ENCODE results near the gene UPK1B.

The UPK1B gene

GRCh38 chr3:119176778-119177177, 3.4 kb downstream of the UPK1B start:
- no peak for DNase-seq (ENCODE audit: low spot score)

- no peak for DNase-seq (ENCODE audit: low spot score)
Measured at GRCh38 chr3:119177321-119177720, 3.9 kb downstream of the UPK1B start.

DNA sequence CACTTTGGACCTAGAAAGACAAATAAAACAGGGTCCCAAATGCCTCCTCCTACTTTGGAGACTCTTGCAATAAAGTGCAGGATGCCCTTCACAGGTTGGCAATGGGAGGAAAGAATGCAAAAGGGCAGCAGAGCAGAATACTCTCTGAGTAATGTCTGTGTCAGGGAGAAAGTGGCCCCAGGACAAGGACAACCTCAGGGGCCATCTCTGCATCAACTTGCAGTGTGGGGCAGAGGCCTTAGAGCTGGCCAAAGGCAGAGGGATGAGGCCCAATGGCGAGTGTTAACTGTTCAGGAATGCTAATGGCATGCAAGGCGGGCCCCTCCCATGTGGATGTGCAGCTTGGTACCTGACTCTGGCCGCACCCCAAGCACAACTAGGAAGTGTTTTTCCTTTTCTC, 8.4 kb downstream of the UPK1B start:
- no peak for DNase-seq (ENCODE audit: low spot score)

GRCh38 chr3:119184111-119184510, 10.7 kb downstream of the UPK1B start:
- no peak for DNase-seq (ENCODE audit: low spot score)

DNA sequence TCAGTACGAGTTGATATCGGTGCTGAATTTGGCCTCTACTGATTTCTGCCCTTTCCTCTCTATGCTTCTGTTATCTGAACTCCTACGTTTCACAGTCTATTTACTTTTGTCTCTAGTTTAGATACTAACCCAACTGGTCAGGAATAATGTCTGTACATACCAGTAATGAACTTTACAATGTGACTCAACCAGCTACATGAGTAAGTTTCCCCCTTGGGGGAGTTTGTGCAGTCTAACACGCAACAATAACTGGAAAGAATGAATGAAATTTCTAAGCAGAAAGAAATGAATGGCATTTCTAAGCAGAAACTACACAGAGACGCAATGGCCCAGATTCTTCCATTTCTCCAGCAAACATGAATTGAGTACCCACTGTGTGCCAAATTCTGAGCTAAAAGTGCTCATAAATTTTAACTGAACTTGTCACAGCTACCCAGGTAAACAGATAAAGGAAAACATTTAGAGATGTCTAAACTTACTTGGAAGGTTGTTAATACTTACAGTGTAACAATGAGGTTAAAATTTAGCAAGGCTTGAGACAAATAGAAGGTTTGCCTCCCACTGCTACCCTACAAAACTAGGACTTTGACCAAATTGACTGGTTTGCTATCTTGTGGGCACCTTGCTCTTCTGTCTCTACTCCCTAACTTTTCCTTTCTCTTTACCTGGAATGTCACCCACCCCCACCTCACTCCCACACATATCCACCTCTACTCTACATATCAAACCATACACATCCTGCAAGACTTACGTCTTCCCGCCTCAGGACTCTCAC, 11.6 kb downstream of the UPK1B start:
- DNase-seq (ENCODE audit: low spot score): no peak

GRCh38 chr3:119187266-119187665, 13.9 kb downstream of the UPK1B start:
- DNase-seq (ENCODE audit: low spot score): no peak

DNA sequence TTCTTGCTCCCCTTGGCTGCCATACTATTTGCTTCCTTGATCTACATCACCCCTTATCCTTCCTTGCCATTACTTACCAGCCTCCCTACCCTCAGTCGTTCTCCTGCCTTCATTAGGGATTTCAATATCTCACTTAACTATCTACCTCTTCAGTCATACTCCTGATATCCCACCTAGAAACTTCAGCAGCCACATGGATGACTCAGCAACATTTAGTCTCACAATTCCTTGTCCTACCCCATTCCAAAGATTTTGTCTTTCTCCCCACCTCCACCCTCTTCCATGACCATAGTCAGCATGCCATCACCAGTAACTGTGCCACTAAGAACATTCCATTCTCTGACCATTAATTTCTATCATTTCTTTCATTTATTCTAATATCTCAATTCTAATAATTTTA, 18.4 kb downstream of the UPK1B start:
- no peak for DNase-seq (ENCODE audit: low spot score)

GRCh38 chr3:119194237-119195150, 21.1 kb downstream of the UPK1B start:
- no peak for DNase-seq (ENCODE audit: low spot score)

DNA sequence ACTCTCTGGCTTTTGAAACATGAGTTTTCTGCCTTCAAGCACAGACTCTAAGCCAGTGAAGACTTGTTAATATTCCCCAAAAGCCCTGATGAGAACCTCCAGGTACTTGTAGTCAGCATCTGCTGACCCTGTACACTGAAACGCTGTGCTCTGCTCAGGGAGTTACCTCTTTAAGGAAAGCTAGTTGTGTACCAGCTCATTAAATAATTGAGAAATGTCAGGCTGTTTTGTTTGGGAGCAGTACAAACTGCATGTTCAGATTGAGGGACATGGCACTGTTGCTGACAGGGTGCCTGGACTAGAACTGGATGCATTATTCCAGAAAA, 21.7 kb downstream of the UPK1B start:
- no peak for DNase-seq (ENCODE audit: low spot score)

DNA sequence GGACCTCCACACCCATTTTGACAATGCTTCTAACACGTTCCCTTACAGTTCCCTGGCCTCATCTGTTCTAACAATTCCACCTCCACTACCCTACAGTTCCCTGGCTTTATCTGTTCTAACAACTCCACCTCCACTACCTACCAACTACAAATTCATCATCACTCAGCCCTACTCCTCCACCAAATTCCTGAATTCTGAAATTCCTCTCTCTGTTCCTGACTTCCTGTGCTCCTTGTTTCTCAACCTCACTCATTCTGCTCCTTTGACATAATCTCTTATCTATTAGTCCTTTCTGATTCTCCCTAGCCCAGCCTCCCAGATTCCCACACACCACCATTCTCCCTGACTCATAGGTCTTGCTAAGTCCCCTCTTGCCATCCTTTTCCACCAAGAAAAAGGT, 22.5 kb downstream of the UPK1B start:
- DNase-seq (ENCODE audit: low spot score): no peak

DNA sequence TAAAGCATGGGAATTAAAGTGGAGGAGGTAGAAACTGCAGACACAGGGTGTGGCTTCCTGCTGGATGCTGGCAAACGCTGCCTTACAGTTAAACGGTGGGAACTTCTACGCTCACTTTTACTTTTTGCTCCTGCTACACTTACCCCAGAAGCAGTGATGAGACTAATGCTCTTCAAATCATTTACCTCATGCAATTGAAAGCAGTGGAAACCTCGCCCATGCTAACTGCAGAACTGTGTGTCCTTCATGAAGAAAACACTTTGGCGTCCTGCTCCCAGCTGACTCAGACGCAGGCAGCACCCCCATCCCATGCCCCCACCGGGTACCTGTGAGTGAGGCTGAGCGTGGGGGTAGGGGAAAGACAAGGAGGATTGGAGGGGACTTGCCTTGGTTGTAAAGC, 31.8 kb downstream of the UPK1B start:
- no peak for DNase-seq (ENCODE audit: low spot score)

DNA sequence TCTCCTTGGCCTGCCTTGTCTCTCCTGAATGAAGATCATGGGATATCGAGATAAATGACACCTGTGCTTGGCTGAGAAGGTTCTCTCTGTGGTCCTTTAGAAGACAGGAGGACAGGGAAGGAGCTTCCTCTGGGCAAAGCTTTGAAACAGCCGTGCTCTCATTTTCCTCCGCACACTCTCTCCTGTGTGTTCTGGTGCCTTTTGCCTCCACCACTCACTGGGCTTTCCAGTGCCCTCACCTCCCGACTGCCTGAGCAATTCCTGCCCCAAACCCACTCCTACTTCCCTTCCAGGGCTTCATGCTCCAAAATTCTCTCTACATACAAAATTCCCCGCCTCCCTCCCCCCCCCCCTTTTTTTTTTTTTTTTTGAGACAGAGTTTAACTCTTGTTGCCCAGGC, 32.3 kb downstream of the UPK1B start:
- DNase-seq (ENCODE audit: low spot score): no peak

DNA sequence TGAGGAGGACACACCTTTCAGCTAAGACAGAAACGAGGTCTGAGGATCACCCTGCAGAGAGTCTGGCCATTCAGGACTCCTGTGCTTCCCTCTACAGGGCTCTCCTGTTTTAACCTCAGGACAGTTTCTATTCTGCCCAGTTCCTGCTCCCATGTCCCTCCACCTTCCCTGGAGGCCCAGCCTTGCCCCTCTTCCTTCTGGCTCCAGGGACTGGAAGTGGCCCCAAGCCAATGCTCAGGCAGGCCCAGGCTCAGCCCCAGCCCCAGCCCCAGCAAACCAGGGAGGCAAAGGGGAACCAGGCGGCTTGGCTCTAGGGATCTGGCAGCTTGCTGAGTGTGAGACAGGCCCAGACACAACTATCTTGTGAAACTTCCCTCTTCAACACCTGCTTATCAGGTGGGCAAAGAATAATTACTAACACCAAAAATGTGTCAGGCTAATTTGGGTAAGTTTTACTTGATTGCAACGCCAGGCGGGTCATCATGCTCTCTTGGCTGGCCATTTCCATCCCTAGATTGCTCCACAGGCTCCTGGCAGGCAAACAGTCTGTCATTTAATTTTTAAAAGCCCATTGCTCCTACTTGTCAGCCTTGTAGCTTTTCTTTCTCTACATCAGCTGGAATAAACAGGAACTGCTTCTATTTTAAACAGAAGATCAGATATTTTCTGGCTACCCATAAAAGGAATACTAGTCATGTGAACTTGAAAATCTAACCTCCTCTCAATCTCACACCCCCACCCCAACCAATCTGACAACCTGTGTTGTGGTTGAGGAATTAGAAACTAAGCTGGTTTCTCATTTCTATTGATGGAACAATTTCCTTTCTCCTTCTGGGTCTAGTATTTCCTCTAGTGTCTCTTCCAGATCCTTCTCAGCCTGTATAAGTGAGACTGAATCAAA, 33.5 kb downstream of the UPK1B start:
- DNase-seq (ENCODE audit: low spot score): no peak

DNA sequence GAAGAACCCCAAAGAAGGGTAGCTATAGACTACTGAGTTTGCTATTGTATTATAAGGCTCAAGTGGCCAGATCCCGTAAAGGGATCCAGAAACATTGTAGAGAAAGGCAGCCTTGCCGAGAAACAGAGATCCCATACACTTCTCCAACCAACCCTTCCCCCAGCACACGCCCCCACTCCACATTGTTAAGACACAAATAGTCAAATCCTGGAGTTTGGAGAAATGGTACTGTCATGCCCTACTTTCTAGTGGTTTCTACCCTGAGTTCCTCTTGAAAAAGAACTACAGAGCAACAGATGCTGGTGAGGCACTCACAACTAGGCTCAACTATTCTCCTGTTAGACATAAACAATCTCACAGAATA, 34.1 kb downstream of the UPK1B start:
- no peak for DNase-seq (ENCODE audit: low spot score)

- DNase-seq (ENCODE audit: low spot score): no peak
Measured at GRCh38 chr3:119211193-119211592, 37.8 kb downstream of the UPK1B start.

DNA sequence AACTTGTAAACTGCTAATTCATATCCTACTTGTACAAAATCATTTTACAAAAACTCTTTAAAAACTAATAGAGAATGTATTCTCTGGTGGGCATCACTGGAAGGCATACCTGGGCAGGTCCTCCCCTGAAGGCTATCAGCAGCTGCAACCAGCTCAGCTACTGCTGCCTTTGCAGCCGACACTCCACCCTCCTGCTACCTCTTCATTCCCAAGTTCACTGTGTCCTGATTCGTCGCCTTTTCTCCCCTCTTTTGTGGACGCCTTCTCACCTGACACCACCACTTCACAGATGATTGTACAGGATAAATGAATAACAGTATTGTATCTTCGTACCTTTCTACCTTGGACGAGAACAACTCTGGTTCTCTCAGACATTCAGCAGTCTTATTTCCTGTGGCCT, 38.4 kb downstream of the UPK1B start:
- DNase-seq (ENCODE audit: low spot score): no peak

DNA sequence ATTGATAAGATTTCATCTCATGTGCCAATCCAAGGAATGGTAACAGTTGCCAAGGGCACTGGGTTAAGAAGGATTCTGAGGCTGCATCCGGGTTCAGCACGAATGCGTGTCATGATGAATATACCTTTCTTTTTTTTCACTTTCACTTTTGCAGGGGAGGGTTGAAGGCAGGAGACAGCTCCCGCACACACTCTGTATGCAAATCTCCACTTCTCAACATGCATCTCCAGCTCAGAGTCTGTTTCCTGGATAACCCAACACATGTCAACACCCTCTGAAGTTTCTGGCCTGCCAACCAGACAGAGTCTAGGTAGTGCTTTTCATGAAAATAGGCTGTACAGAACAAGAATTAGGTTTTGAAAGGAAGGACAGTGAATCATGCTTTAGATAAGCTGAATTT, 45.7 kb downstream of the UPK1B start:
- DNase-seq (ENCODE audit: low spot score): no peak

- DNase-seq (ENCODE audit: low spot score): no peak
Measured at GRCh38 chr3:119220198-119220597, 46.8 kb downstream of the UPK1B start.

GRCh38 chr3:119220970-119221667, 47.7 kb downstream of the UPK1B start:
- peak; percentile 18 for DNase-seq (ENCODE audit: low spot score)

- DNase-seq (ENCODE audit: low spot score): no peak
Measured at GRCh38 chr3:119221779-119222320, 48.5 kb downstream of the UPK1B start.

GRCh38 chr3:119222391-119222790, 49.0 kb downstream of the UPK1B start:
- no peak for DNase-seq (ENCODE audit: low spot score)

- DNase-seq (ENCODE audit: low spot score): no peak
Measured at GRCh38 chr3:119223511-119223910, 50.1 kb downstream of the UPK1B start.

Data from pons (tissue), 1 donor.